NB4 (cell line): ENCODE results near the gene CD36.

Source experiments
- POLR2A ChIP-seq: IDR thresholded peaks from 2 replicates; pipeline ENCODE4 v1.6.1; 2011; ENCODE audit warnings: mild to moderate bottlenecking; ENCODE audit not compliant: insufficient read length; ENCODE audit errors: extremely low read depth
- TF ChIP-seq, protein P1 (sequence below): IDR thresholded peaks from one replicate; pipeline ENCODE4 v1.5.1; 2012; ENCODE audit warnings: low read depth, low read length
- TF ChIP-seq, protein P2 (sequence below): IDR thresholded peaks from 2 replicates; pipeline ENCODE4 v1.6.1; 2011; ENCODE audit warnings: low read depth, low read length

DNA sequence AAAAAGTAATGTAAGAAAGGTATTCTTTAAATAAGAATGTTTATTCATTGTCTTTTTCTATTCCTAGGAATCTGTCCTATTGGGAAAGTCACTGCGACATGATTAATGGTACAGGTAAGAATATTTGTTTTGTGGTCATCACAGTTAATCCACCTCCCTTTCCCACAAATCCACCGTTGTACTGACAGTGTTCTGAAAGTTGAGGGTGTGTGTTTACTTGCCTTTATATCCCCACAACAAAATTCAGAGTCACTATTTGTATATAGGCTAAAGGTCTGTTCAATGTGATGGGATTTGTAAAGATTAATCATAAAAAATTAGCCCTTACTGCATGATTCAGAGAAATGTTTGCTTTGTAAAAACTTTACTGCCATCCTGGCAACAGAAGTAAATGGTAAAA, 27.9 kb downstream of the CD36 start:
- no peak for TF ChIP-seq POLR2A
- TF ChIP-seq, protein P1, sequence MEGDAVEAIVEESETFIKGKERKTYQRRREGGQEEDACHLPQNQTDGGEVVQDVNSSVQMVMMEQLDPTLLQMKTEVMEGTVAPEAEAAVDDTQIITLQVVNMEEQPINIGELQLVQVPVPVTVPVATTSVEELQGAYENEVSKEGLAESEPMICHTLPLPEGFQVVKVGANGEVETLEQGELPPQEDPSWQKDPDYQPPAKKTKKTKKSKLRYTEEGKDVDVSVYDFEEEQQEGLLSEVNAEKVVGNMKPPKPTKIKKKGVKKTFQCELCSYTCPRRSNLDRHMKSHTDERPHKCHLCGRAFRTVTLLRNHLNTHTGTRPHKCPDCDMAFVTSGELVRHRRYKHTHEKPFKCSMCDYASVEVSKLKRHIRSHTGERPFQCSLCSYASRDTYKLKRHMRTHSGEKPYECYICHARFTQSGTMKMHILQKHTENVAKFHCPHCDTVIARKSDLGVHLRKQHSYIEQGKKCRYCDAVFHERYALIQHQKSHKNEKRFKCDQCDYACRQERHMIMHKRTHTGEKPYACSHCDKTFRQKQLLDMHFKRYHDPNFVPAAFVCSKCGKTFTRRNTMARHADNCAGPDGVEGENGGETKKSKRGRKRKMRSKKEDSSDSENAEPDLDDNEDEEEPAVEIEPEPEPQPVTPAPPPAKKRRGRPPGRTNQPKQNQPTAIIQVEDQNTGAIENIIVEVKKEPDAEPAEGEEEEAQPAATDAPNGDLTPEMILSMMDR: no peak
- TF ChIP-seq, protein P2, sequence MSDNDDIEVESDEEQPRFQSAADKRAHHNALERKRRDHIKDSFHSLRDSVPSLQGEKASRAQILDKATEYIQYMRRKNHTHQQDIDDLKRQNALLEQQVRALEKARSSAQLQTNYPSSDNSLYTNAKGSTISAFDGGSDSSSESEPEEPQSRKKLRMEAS: no peak
